ENCODE data around the gene IL19. TPM values are rescaled to one million over a fixed set of nuclear protein-coding genes. Genes with fewer than 3 reads are reported as not detected.

Gene IL19
- total and polyA plus RNA-seq, 2 donors (not counting 3 experiments of a cell fraction or from before 2014, with no cell fraction given): not detected

DNA sequence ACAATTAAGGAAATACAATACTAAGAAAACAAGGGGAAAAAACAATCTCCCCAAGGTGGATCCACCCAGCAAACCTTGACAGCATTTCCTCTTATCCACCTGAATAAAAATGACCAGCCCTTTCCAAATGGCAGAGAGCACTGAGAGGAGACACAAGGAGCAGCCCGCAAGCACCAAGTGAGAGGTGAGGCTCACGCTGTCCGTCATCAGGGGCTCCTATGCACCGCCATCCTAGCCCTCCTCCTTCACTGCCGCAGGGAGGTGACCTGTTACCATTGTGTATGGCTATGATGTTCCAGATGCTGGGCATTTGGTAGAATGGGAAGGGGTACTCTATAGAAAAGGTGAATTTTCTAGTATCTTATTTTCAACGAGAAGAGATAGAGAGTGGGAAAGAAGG lies 63.6 kb downstream of the IL19 start:
- Histone ChIP-seq H3K9me3 (replicated peaks; ENCODE audit: control insufficient read depth, insufficient read depth, low read length) (no peaks in the 10 kb centered on the region), H3K36me3 (ENCODE audit: control insufficient read depth in 2 of 2, extremely low read depth in 1 of 2, insufficient read depth in 2 of 2, low read length in 2 of 2) (no peaks in the 10 kb centered on the region), H2AFZ (ENCODE audit: low read depth, low read length) (no peak overlapping the region), H3K4me2 (ENCODE audit: insufficient read depth, low read length) (no peak overlapping the region), H3K4me1 (ENCODE audit: control insufficient read depth, extremely low read depth, insufficient read depth, low read length) (no peaks in the 10 kb centered on the region), H3K9ac (replicated peaks; ENCODE audit: extremely low read depth, insufficient read depth, low read length) (no peak overlapping the region), H4K20me1 (replicated peaks; ENCODE audit: control insufficient read depth, extremely low read depth, insufficient read depth, low read length) (no peaks in the 10 kb centered on the region), H3K27ac (ENCODE audit: insufficient read depth, low read depth, low read length) (no peak overlapping the region), H3K79me2 (ENCODE audit: control insufficient read depth, insufficient read depth, low read length) (no peaks in the 10 kb centered on the region), H3K4me3 (replicated peaks in 1 of 3; ENCODE audit: insufficient read depth in 1 of 3, low read depth in 1 of 3, low read length in 3 of 3) (no peak overlapping the region), H3K27me3 (ENCODE audit: control insufficient read depth in 2 of 2, insufficient read depth in 2 of 2, low read length in 2 of 2) (peaks cover 6 to 9% of the 10 kb centered on the region in 2 experiments), H3K9me1 (replicated peaks; ENCODE audit: control insufficient read depth, extremely low read depth, insufficient read depth, low read length) (no peaks in the 10 kb centered on the region)
- intact Hi-C loops (cut with micrococcal nuclease): no loop called here
- CTCF ChIA-PET: interaction anchor here (1.6 kb wide), 1 partner anchor 25 kb away, joined by 4 read pairs; no protein-coding TSS in a partner anchor
- dilution Hi-C loops (cut with MboI; ENCODE audit: extremely low pct_ligation_motif_present, low sequenced_read_pairs): no loop called here
- TF ChIP-seq FOS (IDR thresholded peaks at IDR 0.05; ENCODE audit: borderline replicate concordance, insufficient read depth, low read length) (no peak), JUN (IDR thresholded peaks at IDR 0.05; ENCODE audit: borderline replicate concordance, insufficient read depth, insufficient read length, low read depth) (no peak)
- DNase-seq (ENCODE audit: low read depth, low spot score) (no peak), FAIRE-seq (no peak)
- POLR2A ChIA-PET: no interaction called here
- no TSS peak for BruUV-seq (replicated peaks)

DNA sequence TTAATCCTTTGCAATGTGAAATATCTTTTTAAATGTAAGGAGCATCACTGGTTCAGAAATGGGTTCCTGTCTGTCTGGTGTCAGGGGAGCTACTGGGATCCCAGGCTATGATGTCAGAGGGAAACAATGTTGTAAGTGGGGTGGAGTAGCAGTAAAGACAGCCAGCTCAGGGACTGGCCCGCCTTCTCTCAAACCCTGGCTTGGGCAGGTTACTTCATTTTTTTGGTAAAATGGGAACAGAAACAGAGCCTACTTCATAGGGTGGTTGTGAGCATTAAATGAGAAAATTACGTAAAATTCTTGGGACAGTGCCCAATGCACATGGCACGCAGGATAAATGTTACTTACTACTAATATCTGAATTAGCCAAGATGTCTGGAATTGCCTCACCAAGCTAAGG lies 64.1 kb downstream of the IL19 start:
- dilution Hi-C loops (cut with MboI; ENCODE audit: extremely low pct_ligation_motif_present, low sequenced_read_pairs): no loop called here
- intact Hi-C loops (cut with micrococcal nuclease): no loop called here
- ChIA-PET CTCF (interaction anchor here (1.6 kb wide), 1 partner anchor 25 kb away, joined by 4 read pairs; no protein-coding TSS in a partner anchor), POLR2A (no interaction called here)
- no peak for DNase-seq (ENCODE audit: low read depth, low spot score)
- Histone ChIP-seq H3K4me3 (replicated peaks in 1 of 3; ENCODE audit: insufficient read depth in 1 of 3, low read depth in 1 of 3, low read length in 3 of 3) (no peak overlapping the region), H3K27ac (ENCODE audit: insufficient read depth, low read depth, low read length) (no peak overlapping the region), H2AFZ (ENCODE audit: low read depth, low read length) (no peak overlapping the region), H3K9me3 (replicated peaks; ENCODE audit: control insufficient read depth, insufficient read depth, low read length) (no peaks in the 10 kb centered on the region), H4K20me1 (replicated peaks; ENCODE audit: control insufficient read depth, extremely low read depth, insufficient read depth, low read length) (no peaks in the 10 kb centered on the region), H3K27me3 (ENCODE audit: control insufficient read depth in 2 of 2, insufficient read depth in 2 of 2, low read length in 2 of 2) (peaks cover 6 to 9% of the 10 kb centered on the region in 2 experiments), H3K4me1 (ENCODE audit: control insufficient read depth, extremely low read depth, insufficient read depth, low read length) (no peaks in the 10 kb centered on the region), H3K36me3 (ENCODE audit: control insufficient read depth in 2 of 2, extremely low read depth in 1 of 2, insufficient read depth in 2 of 2, low read length in 2 of 2) (no peaks in the 10 kb centered on the region), H3K4me2 (ENCODE audit: insufficient read depth, low read length) (no peak overlapping the region), H3K9ac (replicated peaks; ENCODE audit: extremely low read depth, insufficient read depth, low read length) (no peak overlapping the region), H3K9me1 (replicated peaks; ENCODE audit: control insufficient read depth, extremely low read depth, insufficient read depth, low read length) (no peaks in the 10 kb centered on the region), H3K79me2 (ENCODE audit: control insufficient read depth, insufficient read depth, low read length) (no peaks in the 10 kb centered on the region)
- BruUV-seq (replicated peaks): no TSS peak
- TF ChIP-seq FOS (IDR thresholded peaks at IDR 0.05; ENCODE audit: borderline replicate concordance, insufficient read depth, low read length) (no peak), POLR2A (IDR thresholded peaks at IDR 0.05; ENCODE audit: low read depth, low read length) (no peak), POLR2AphosphoS5 (IDR thresholded peaks at IDR 0.05; ENCODE audit: insufficient read depth, low read depth, low read length) (no peak), JUN (IDR thresholded peaks at IDR 0.05; ENCODE audit: borderline replicate concordance, insufficient read depth, insufficient read length, low read depth) (no peak), EZH2 (IDR thresholded peaks at IDR 0.05; ENCODE audit: borderline replicate concordance, low read depth, low read length, severe bottlenecking) (no peak), GATA2 (IDR thresholded peaks at IDR 0.05; ENCODE audit: insufficient read depth, insufficient read length, low read depth, low read length) (no peak), MYC (IDR thresholded peaks at IDR 0.05; ENCODE audit: low read depth, low read length) (no peak)
- TF ChIP-seq, protein P1, sequence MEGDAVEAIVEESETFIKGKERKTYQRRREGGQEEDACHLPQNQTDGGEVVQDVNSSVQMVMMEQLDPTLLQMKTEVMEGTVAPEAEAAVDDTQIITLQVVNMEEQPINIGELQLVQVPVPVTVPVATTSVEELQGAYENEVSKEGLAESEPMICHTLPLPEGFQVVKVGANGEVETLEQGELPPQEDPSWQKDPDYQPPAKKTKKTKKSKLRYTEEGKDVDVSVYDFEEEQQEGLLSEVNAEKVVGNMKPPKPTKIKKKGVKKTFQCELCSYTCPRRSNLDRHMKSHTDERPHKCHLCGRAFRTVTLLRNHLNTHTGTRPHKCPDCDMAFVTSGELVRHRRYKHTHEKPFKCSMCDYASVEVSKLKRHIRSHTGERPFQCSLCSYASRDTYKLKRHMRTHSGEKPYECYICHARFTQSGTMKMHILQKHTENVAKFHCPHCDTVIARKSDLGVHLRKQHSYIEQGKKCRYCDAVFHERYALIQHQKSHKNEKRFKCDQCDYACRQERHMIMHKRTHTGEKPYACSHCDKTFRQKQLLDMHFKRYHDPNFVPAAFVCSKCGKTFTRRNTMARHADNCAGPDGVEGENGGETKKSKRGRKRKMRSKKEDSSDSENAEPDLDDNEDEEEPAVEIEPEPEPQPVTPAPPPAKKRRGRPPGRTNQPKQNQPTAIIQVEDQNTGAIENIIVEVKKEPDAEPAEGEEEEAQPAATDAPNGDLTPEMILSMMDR (IDR thresholded peaks at IDR 0.05; ENCODE audit: extremely low read depth in 1 of 2, insufficient read depth in 1 of 2, low read depth in 1 of 2, low read length in 2 of 2): no peak
- TF ChIP-seq, protein P2, sequence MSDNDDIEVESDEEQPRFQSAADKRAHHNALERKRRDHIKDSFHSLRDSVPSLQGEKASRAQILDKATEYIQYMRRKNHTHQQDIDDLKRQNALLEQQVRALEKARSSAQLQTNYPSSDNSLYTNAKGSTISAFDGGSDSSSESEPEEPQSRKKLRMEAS (IDR thresholded peaks at IDR 0.05; ENCODE audit: insufficient read depth, insufficient read length): no peak
- FAIRE-seq: no peak

Measured in endothelial cell of umbilical vein (primary cell).